Peyer's patch (tissue), 4 donors: Measurements from ENCODE around the gene CENPU. TPM values are rescaled to one million over a fixed set of nuclear protein-coding genes. Genes with fewer than 3 reads are reported as not detected.

Source experiments
- DNase-seq, 3 donors: peaks; one replicate each; pipeline ENCODE4 v3.0.0-alpha.2; 2017 to 2019
- H3K27ac ChIP-seq, 4 donors: fragments of 200-600 bp; sonication (generic); one replicate each; pipeline ENCODE4 v1.5.1; 2016 to 2019
- H3K27me3 ChIP-seq, 2 donors: fragments of 200-600 bp; sonication (generic); one replicate each; pipeline ENCODE4 v1.5.1; 2019
- H3K36me3 ChIP-seq, 3 donors: fragments of 200-600 bp; sonication (generic); one replicate each; pipeline ENCODE4 v1.5.1; 2016 to 2019
- H3K4me1 ChIP-seq, 4 donors: fragments of 200-600 bp; sonication (generic); one replicate each; pipeline ENCODE4 v1.5.1; 2016 to 2019
- H3K4me3 ChIP-seq, 4 donors: fragments of 200-600 bp; sonication (generic); 1 replicate in 3 of 4; 2 replicates in 1 of 4; pipeline ENCODE4 v1.5.1; 2016 to 2019; ENCODE audit warnings: mild to moderate bottlenecking in 1 of 4
- H3K9me3 ChIP-seq, 4 donors: fragments of 200-600 bp; sonication (generic); one replicate each; pipeline ENCODE4 v1.5.1; 2016 to 2019; ENCODE audit warnings: mild to moderate bottlenecking in 1 of 4
- POLR2A ChIP-seq, 2 donors: fragments of 450-650 bp; IDR thresholded peaks; one replicate each; pipeline ENCODE4 v1.5.1; 2017; ENCODE audit warnings: antibody characterized with exemption in 2 of 2, mild to moderate bottlenecking in 2 of 2, moderate library complexity in 2 of 2
- total RNA-seq, 4 donors: library from RNA; depleted of rRNA; stranded (reverse); fragments of >200 nt; gene quantifications; one replicate each; pipeline ENCODE4 v1.1.0, GENCODE V29; 2016
- TF ChIP-seq, protein P1 (sequence below), 6 experiments: fragments of 450-650 bp in 4 of 6; fragments of 200-600 bp in 2 of 6; sonication (generic) in 1 of 6; IDR thresholded peaks; one replicate each; pipeline ENCODE4 v1.5.1; 2017 to 2019; ENCODE audit warnings: antibody characterized with exemption in 6 of 6, mild to moderate bottlenecking in 3 of 6, moderate library complexity in 1 of 6

CENPU gene
- total RNA-seq, 4 donors from 2014 or later: 3.3 to 30.5 (median 7.1) TPM

DNA sequence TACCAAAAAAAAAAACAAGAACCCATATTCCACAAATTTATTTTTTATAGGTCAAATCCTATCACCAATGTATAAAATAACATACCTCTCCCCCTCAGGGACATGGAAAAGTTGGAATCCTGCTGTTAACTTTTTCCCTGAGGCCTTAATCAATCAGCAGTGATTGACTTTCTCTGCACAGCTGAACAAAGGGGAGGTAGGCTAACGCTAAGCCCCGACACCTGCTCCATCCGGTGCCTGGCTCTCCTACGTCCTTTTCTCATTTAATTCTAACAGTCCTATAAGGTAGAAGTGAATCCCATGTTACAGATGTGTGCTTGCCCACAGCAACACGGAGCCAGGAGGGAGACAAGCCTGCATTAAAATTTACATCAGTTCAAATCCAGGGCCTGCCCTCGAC, 2.8 kb downstream of the CENPU start:
- H3K4me3 ChIP-seq: no peak overlapping the region
- TF ChIP-seq POLR2A (IDR thresholded peaks at IDR 0.05): no peak
- TF ChIP-seq, protein P1, sequence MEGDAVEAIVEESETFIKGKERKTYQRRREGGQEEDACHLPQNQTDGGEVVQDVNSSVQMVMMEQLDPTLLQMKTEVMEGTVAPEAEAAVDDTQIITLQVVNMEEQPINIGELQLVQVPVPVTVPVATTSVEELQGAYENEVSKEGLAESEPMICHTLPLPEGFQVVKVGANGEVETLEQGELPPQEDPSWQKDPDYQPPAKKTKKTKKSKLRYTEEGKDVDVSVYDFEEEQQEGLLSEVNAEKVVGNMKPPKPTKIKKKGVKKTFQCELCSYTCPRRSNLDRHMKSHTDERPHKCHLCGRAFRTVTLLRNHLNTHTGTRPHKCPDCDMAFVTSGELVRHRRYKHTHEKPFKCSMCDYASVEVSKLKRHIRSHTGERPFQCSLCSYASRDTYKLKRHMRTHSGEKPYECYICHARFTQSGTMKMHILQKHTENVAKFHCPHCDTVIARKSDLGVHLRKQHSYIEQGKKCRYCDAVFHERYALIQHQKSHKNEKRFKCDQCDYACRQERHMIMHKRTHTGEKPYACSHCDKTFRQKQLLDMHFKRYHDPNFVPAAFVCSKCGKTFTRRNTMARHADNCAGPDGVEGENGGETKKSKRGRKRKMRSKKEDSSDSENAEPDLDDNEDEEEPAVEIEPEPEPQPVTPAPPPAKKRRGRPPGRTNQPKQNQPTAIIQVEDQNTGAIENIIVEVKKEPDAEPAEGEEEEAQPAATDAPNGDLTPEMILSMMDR (IDR thresholded peaks at IDR 0.05): no peak
- no peak for DNase-seq
- no peaks in the 10 kb centered on the region for H3K9me3 ChIP-seq
- peaks cover 0 to 12% (median 3%) of the 10 kb centered on the region in 4 donors for H3K4me1 ChIP-seq
- no peak overlapping the region for H3K27ac ChIP-seq
- H3K36me3 ChIP-seq: no peaks in the 10 kb centered on the region
- H3K27me3 ChIP-seq: no peaks in the 10 kb centered on the region

DNA sequence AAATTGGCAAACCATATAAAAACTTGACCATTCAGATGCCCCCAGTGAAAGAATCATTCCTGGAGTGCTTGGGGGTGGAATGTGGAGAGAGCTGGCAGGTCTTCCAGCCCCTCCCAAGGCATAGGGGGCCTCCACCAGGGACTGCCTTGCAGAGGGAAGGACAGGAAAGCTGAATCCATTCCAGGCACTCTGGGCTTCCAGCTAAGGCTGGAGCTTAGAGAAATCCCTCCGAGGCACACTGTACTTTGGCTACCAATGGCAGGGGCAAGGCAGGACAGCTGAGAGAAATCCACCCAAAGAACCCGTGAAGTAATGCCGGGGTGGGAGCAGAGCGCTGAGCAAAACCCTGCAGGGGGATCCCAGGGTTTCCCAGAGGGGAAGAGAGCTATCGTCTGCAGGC, 4.0 kb downstream of the CENPU start:
- H3K27me3 ChIP-seq: no peaks in the 10 kb centered on the region
- no peak for TF ChIP-seq POLR2A (IDR thresholded peaks at IDR 0.05)
- TF ChIP-seq, protein P1 (IDR thresholded peaks at IDR 0.05): no peak
- H3K4me3 ChIP-seq: no peak overlapping the region
- no peaks in the 10 kb centered on the region for H3K36me3 ChIP-seq
- DNase-seq: no peak
- no peaks in the 10 kb centered on the region for H3K9me3 ChIP-seq
- H3K4me1 ChIP-seq: peaks cover 0 to 12% (median 3%) of the 10 kb centered on the region in 4 donors
- no peak overlapping the region for H3K27ac ChIP-seq

DNA sequence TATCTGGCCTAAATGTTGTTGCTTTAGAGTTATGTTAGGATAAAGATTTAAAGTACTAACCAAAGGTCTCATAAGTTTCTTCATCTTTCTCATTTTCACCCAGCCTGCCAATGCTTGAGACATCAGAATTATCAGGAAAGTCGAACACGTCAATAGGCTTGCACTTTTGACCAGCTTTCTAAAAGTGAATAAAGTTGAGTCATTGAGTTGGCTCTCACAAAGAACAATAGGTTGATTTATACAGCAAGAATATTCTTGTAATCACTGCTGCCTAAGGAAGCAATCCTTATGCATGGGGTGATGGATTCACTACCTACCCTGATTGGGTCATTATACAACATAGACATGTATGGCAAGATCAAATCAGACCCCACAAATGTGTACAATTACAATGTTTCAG, 5.0 kb downstream of the CENPU start:
- DNase-seq: no peak
- Histone ChIP-seq H3K27ac (no peak overlapping the region), H3K9me3 (no peaks in the 10 kb centered on the region), H3K4me3 (no peak overlapping the region), H3K36me3 (no peaks in the 10 kb centered on the region), H3K4me1 (peaks cover 0 to 12% (median 3%) of the 10 kb centered on the region in 4 donors), H3K27me3 (no peaks in the 10 kb centered on the region)
- TF ChIP-seq, protein P1 (IDR thresholded peaks at IDR 0.05): no peak
- TF ChIP-seq POLR2A (IDR thresholded peaks at IDR 0.05): no peak

DNA sequence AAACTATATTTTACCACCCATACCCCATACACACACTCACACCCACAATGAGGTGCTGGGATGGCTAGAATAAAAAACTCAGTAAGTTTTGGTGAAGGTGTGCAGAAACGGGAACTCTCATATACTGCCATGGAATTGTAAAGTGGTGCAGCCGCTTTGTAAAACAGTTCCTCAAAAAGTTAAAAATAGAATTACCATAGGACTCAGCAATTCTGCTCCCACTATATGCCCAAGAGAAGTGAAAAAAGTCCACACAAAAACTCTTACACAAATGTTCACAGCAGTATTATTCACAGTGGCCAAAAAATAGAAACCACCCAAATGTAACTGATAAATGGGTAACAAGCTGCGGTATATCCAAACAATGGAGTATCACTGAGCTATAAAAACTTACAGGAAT, 6.5 kb downstream of the CENPU start:
- H3K36me3 ChIP-seq: no peaks in the 10 kb centered on the region
- H3K27me3 ChIP-seq: no peaks in the 10 kb centered on the region
- H3K27ac ChIP-seq: no peak overlapping the region
- H3K4me1 ChIP-seq: no peaks in the 10 kb centered on the region
- no peaks in the 10 kb centered on the region for H3K9me3 ChIP-seq
- no peak for DNase-seq
- no peak for TF ChIP-seq POLR2A (IDR thresholded peaks at IDR 0.05)
- TF ChIP-seq, protein P1 (IDR thresholded peaks at IDR 0.05): no peak
- H3K4me3 ChIP-seq: no peak overlapping the region

DNA sequence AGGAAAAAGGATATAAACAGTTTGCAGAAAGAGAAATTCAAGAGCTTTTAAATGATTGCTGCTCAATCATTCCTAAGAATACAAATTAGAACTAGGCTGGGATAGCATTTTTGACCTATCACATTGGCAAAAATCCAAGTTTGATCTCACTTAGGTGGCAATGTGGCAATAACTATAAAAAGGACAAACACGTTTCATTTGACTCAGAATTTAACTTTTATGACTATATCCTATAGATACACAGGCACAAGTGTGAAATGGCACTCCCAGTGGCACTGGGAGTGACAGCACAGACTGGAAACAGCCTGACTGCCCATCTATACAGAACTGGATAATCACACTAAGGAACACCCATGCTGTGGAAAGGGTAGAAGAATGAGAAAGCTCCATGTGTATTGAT, 11.1 kb downstream of the CENPU start:
- Histone ChIP-seq H3K9me3 (no peaks in the 10 kb centered on the region), H3K27me3 (no peaks in the 10 kb centered on the region), H3K36me3 (no peaks in the 10 kb centered on the region), H3K27ac (no peak overlapping the region), H3K4me1 (no peaks in the 10 kb centered on the region), H3K4me3 (no peak overlapping the region)
- TF ChIP-seq, protein P1 (IDR thresholded peaks at IDR 0.05): peak in 3 of 6 experiments; percentile 37 to 49 (median 44)
- TF ChIP-seq POLR2A (IDR thresholded peaks at IDR 0.05): no peak
- DNase-seq: no peak

DNA sequence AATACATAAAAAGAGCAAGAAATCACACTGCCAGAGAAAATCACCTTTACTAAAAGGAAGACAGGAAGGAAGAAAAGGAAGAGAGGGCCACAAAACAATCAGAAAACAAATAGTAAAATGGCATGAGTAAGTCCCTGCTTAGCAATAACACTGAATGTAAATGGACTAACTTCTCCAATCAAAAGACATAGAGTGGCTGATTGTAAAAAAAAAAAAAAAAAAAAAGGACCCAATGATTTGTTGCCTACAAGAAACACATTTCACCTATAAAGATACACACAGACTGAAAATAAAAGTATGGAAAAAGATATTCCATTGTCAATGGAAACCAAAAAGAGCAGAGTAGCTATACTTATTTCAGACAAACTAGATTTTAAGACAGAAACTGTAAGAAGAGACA, 12.6 kb downstream of the CENPU start:
- Histone ChIP-seq H3K4me3 (no peak overlapping the region), H3K27me3 (no peaks in the 10 kb centered on the region), H3K27ac (no peak overlapping the region), H3K4me1 (no peaks in the 10 kb centered on the region), H3K36me3 (no peaks in the 10 kb centered on the region), H3K9me3 (no peaks in the 10 kb centered on the region)
- TF ChIP-seq POLR2A (IDR thresholded peaks at IDR 0.05): no peak
- TF ChIP-seq, protein P1 (IDR thresholded peaks at IDR 0.05): no peak
- DNase-seq: no peak
